Dendritic cell treated with granulocyte-macrophage colony-stimulating factor and Interleukin-4, amounts not matched to agents 40 ng/mL and 50 ng/mL, for 4 days (primary cell): ENCODE results near the gene DAPK1.
A peak's percentile ranks its signal among the peaks of the same experiment; 100 is the strongest.
"Not testable (repeated sequence)": the region's sequence is repeated elsewhere in the genome, so short reads cannot be mapped to it uniquely, and the experiment has no call there.

Source experiments
- H3K27ac Mint-ChIP-seq: one replicate; pipeline ENCODE4 v1.8.0; 2022; ENCODE audit warnings: mild to moderate bottlenecking, mixed read lengths
- H3K27me3 Mint-ChIP-seq: one replicate; pipeline ENCODE4 v1.8.0; 2022; ENCODE audit warnings: mild to moderate bottlenecking, mixed read lengths
- H3K36me3 Mint-ChIP-seq: one replicate; pipeline ENCODE4 v1.8.0; 2022; ENCODE audit warnings: low read depth, mixed read lengths
- H3K4me1 Mint-ChIP-seq: one replicate; pipeline ENCODE4 v1.8.0; 2022; ENCODE audit warnings: low read depth, mixed read lengths
- H3K4me3 Mint-ChIP-seq: one replicate; pipeline ENCODE4 v1.8.0; 2022; ENCODE audit warnings: mild to moderate bottlenecking, moderate library complexity, mixed read lengths
- H3K9me3 Mint-ChIP-seq: one replicate; pipeline ENCODE4 v1.8.0; 2022; ENCODE audit warnings: mixed read lengths
- intact Hi-C: fragments of 100-400 bp; cut with micrococcal nuclease; formaldehyde crosslinking; loops from one replicate; pipeline ENCODE4 v1.15.0; 2022

Gene DAPK1

GRCh38 chr9:87481890-87482855 is 15.5 kb upstream of the DAPK1 start:
- intact Hi-C loops: no loop called here
- H3K27me3 Mint-ChIP-seq: no peaks in the 10 kb centered on the region
- no peak overlapping the region for H3K27ac Mint-ChIP-seq
- H3K36me3 Mint-ChIP-seq: no peaks in the 10 kb centered on the region
- no peak overlapping the region for H3K4me3 Mint-ChIP-seq
- peaks cover 28% of the 10 kb centered on the region for H3K4me1 Mint-ChIP-seq
- H3K9me3 Mint-ChIP-seq: no peaks in the 10 kb centered on the region

- intact Hi-C loops: loop anchor here (10.0 kb wide), 1 partner anchor 235 kb away; the partner anchor contains the start of gene CTSL
- Mint-ChIP-seq H3K27me3 (peaks cover 1% of the 10 kb centered on the region), H3K36me3 (no peaks in the 10 kb centered on the region), H3K9me3 (no peaks in the 10 kb centered on the region), H3K27ac (no peak overlapping the region), H3K4me1 (peaks cover 39% of the 10 kb centered on the region), H3K4me3 (no peak overlapping the region)
Measured at GRCh38 chr9:87490225-87490624, 7.4 kb upstream of the DAPK1 start.

- H3K36me3 Mint-ChIP-seq: no peaks in the 10 kb centered on the region
- H3K27me3 Mint-ChIP-seq: peaks cover 1% of the 10 kb centered on the region
- no peaks in the 10 kb centered on the region for H3K9me3 Mint-ChIP-seq
- no peak overlapping the region for H3K4me3 Mint-ChIP-seq
- H3K4me1 Mint-ChIP-seq: peaks cover 45% of the 10 kb centered on the region
- H3K27ac Mint-ChIP-seq: no peak overlapping the region
- intact Hi-C loops: loop anchor here (10.0 kb wide), 1 partner anchor 234 kb away; the partner anchor contains the start of gene CTSL
Measured at GRCh38 chr9:87490907-87491306, 6.8 kb upstream of the DAPK1 start.

- Mint-ChIP-seq H3K27ac (no peak overlapping the region), H3K4me3 (no peak overlapping the region), H3K4me1 (peaks cover 47% of the 10 kb centered on the region), H3K27me3 (peaks cover 1% of the 10 kb centered on the region), H3K36me3 (no peaks in the 10 kb centered on the region), H3K9me3 (no peaks in the 10 kb centered on the region)
- intact Hi-C loops: loop anchor here (10.0 kb wide), 1 partner anchor 233 kb away; the partner anchor contains the start of gene CTSL
Measured at GRCh38 chr9:87491523-87491922, 6.1 kb upstream of the DAPK1 start.

- Mint-ChIP-seq H3K4me1 (peaks cover 47% of the 10 kb centered on the region), H3K27me3 (peaks cover 1% of the 10 kb centered on the region), H3K4me3 (no peak overlapping the region), H3K9me3 (no peaks in the 10 kb centered on the region), H3K27ac (peak overlapping the region; percentile 54), H3K36me3 (no peaks in the 10 kb centered on the region)
- intact Hi-C loops: loop anchor here (10.0 kb wide), 1 partner anchor 232 kb away; the partner anchor contains the start of gene CTSL
Measured at GRCh38 chr9:87492642-87493041, 5.0 kb upstream of the DAPK1 start.

- intact Hi-C loops: loop anchor here (5.0 to 10.0 kb wide), 4 partner anchors 117 to 230 kb away; partner anchors contain the start of gene CTSL
- H3K27ac Mint-ChIP-seq: no peak overlapping the region
- H3K27me3 Mint-ChIP-seq: peaks cover 1% of the 10 kb centered on the region
- peaks cover 36% of the 10 kb centered on the region for H3K4me1 Mint-ChIP-seq
- H3K9me3 Mint-ChIP-seq: no peaks in the 10 kb centered on the region
- H3K36me3 Mint-ChIP-seq: peaks cover 21% of the 10 kb centered on the region
- no peak overlapping the region for H3K4me3 Mint-ChIP-seq
Measured at GRCh38 chr9:87494970-87495471, 2.6 kb upstream of the DAPK1 start.

- intact Hi-C loops: loop anchor here (5.0 to 10.0 kb wide), 4 partner anchors 115 to 228 kb away; partner anchors contain the start of gene CTSL
Measured at GRCh38 chr9:87497080-87497603, 525 bp upstream of the DAPK1 start.

GRCh38 chr9:87498046-87498810 is 561 bp downstream of the DAPK1 start:
- H3K9me3 Mint-ChIP-seq: no peaks in the 10 kb centered on the region
- peak overlapping the region; percentile 85 for H3K4me3 Mint-ChIP-seq
- H3K27ac Mint-ChIP-seq: peak overlapping the region; percentile 90
- peaks cover 42% of the 10 kb centered on the region for H3K36me3 Mint-ChIP-seq
- intact Hi-C loops: loop anchor here (5.0 to 10.0 kb wide), 4 partner anchors 114 to 227 kb away; partner anchors contain the start of gene CTSL
- peaks cover 50% of the 10 kb centered on the region for H3K4me1 Mint-ChIP-seq
- H3K27me3 Mint-ChIP-seq: no peaks in the 10 kb centered on the region

More at GRCh38 chr9:87497080-87497603, 525 bp upstream of the DAPK1 start:
- H3K4me1 Mint-ChIP-seq: peaks cover 41% of the 10 kb centered on the region
- no peaks in the 10 kb centered on the region for H3K9me3 Mint-ChIP-seq
- H3K27ac Mint-ChIP-seq: peak overlapping the region; percentile 90
- H3K27me3 Mint-ChIP-seq: peaks cover 1% of the 10 kb centered on the region
- H3K4me3 Mint-ChIP-seq: peak overlapping the region; percentile 85
- H3K36me3 Mint-ChIP-seq: peaks cover 34% of the 10 kb centered on the region

GRCh38 chr9:87498811-87499360 is 1.2 kb downstream of the DAPK1 start:
- Mint-ChIP-seq H3K27ac (peak overlapping the region; percentile 90), H3K27me3 (no peaks in the 10 kb centered on the region)
- intact Hi-C loops: loop anchor here (5.0 to 10.0 kb wide), 4 partner anchors 113 to 226 kb away; partner anchors contain the start of gene CTSL

GRCh38 chr9:87499424-87500017 is 1.9 kb downstream of the DAPK1 start:
- no peaks in the 10 kb centered on the region for H3K9me3 Mint-ChIP-seq
- peaks cover 55% of the 10 kb centered on the region for H3K36me3 Mint-ChIP-seq
- no peaks in the 10 kb centered on the region for H3K27me3 Mint-ChIP-seq
- H3K27ac Mint-ChIP-seq: peak overlapping the region; percentile 90
- intact Hi-C loops: loop anchor here (2.0 to 10.0 kb wide), 5 partner anchors 55 to 225 kb away; partner anchors contain the start of gene CTSL
- H3K4me3 Mint-ChIP-seq: peak overlapping the region; percentile 85
- peaks cover 54% of the 10 kb centered on the region for H3K4me1 Mint-ChIP-seq

More at GRCh38 chr9:87498811-87499360, 1.2 kb downstream of the DAPK1 start:
- Mint-ChIP-seq H3K36me3 (peaks cover 49% of the 10 kb centered on the region), H3K4me3 (peak overlapping the region; percentile 85), H3K4me1 (peaks cover 50% of the 10 kb centered on the region), H3K9me3 (no peaks in the 10 kb centered on the region)

GRCh38 chr9:87500491-87501270 is 3.0 kb downstream of the DAPK1 start:
- intact Hi-C loops: loop anchor here (2.0 kb wide), 1 partner anchor 54 kb away; no protein-coding TSS in a partner anchor
- Mint-ChIP-seq H3K4me1 (peaks cover 44% of the 10 kb centered on the region), H3K4me3 (peak overlapping the region; percentile 85), H3K27me3 (no peaks in the 10 kb centered on the region), H3K36me3 (peaks cover 67% of the 10 kb centered on the region), H3K9me3 (no peaks in the 10 kb centered on the region), H3K27ac (peak overlapping the region; percentile 90)

- peak overlapping the region; percentile 85 for H3K4me3 Mint-ChIP-seq
- H3K4me1 Mint-ChIP-seq: peaks cover 40% of the 10 kb centered on the region
- peak overlapping the region; percentile 90 for H3K27ac Mint-ChIP-seq
- not testable (repeated sequence) for H3K27me3 Mint-ChIP-seq, H3K9me3 Mint-ChIP-seq
- peaks cover 72% of the 10 kb centered on the region for H3K36me3 Mint-ChIP-seq
- intact Hi-C loops: loop anchor here (2.0 kb wide), 1 partner anchor 54 kb away; no protein-coding TSS in a partner anchor
Measured at GRCh38 chr9:87501271-87501656, 3.6 kb downstream of the DAPK1 start.
